Loucy (cell line): ENCODE results near the gene FZD2.

Experiments used
- H2AFZ ChIP-seq: fragments of 200-600 bp; sonication (generic); 2 replicates; pipeline ENCODE4 v1.6.0; 2016; ENCODE audit warnings: antibody characterized with exemption, mild to moderate bottlenecking, low read length, moderate library complexity
- H3F3A ChIP-seq: fragments of 200-600 bp; 2 replicates; pipeline ENCODE4 v1.6.0; 2016; ENCODE audit warnings: antibody characterized with exemption, low read depth, mild to moderate bottlenecking
- H3K27me3 ChIP-seq: fragments of 200-600 bp; sonication (generic); 2 replicates; pipeline ENCODE4 v1.6.1; 2014; ENCODE audit warnings: low read length, mild to moderate bottlenecking; ENCODE audit not compliant: insufficient read depth, poor library complexity, severe bottlenecking
- H3K36me3 ChIP-seq: fragments of 200-600 bp; sonication (generic); 2 replicates; pipeline ENCODE4 v1.6.1; 2016; ENCODE audit warnings: low read length; ENCODE audit not compliant: insufficient read depth
- H3K4me1 ChIP-seq: fragments of 200-600 bp; sonication (generic); 2 replicates; pipeline ENCODE4 v1.5.1; 2014; ENCODE audit warnings: low read length, mild to moderate bottlenecking; ENCODE audit not compliant: insufficient read depth, poor library complexity, severe bottlenecking
- H3K4me2 ChIP-seq: fragments of 200-600 bp; sonication (generic); 2 replicates; pipeline ENCODE4 v1.6.0; 2014; ENCODE audit warnings: antibody characterized with exemption, low read length, low read depth, mild to moderate bottlenecking; ENCODE audit not compliant: poor library complexity, severe bottlenecking
- H3K4me3 ChIP-seq: fragments of 200-600 bp; sonication (generic); 2 replicates; pipeline ENCODE4 v1.5.1; 2014; ENCODE audit warnings: low read length, mild to moderate bottlenecking, mixed read lengths; ENCODE audit not compliant: poor library complexity, severe bottlenecking
- H3K79me2 ChIP-seq: fragments of 200-600 bp; sonication (generic); 2 replicates; pipeline ENCODE4 v1.6.1; 2014; ENCODE audit warnings: low read length; ENCODE audit not compliant: insufficient read depth
- H3K9ac ChIP-seq: fragments of 200-600 bp; sonication (generic); 2 replicates; pipeline ENCODE4 v1.6.0; 2014; ENCODE audit warnings: mild to moderate bottlenecking, low read depth, low read length, moderate library complexity; ENCODE audit not compliant: poor library complexity, severe bottlenecking
- H3K9me2 ChIP-seq: fragments of 200-600 bp; sonication (generic); replicated peaks from 2 replicates; pipeline ENCODE4 v1.6.1; 2016; ENCODE audit warnings: low read depth, low read length, mixed read lengths
- H3K9me3 ChIP-seq: fragments of 200-600 bp; sonication (generic); 2 replicates; pipeline ENCODE4 v1.6.1; 2014; ENCODE audit warnings: mild to moderate bottlenecking, antibody characterized with exemption, low read length, low read depth; ENCODE audit not compliant: insufficient read depth
- H4K20me1 ChIP-seq: fragments of 200-600 bp; sonication (generic); 2 replicates; pipeline ENCODE4 v1.6.0; 2014; ENCODE audit warnings: antibody characterized with exemption, low read length, mild to moderate bottlenecking; ENCODE audit not compliant: insufficient read depth, poor library complexity, severe bottlenecking
- CTCF ChIP-seq: fragments of 200-600 bp; sonication (generic); conservative IDR thresholded peaks from 2 replicates; pipeline ENCODE4 v1.5.1; 2014; ENCODE audit warnings: mild to moderate bottlenecking, antibody characterized with exemption, low read length
- EZH2phosphoT487 ChIP-seq: fragments of 200-600 bp; IDR thresholded peaks from 2 replicates; pipeline ENCODE4 v1.6.1; 2018; ENCODE audit warnings: antibody characterized with exemption, mild to moderate bottlenecking, moderate library complexity, borderline replicate concordance

Gene FZD2

GRCh38 chr17:44527954-44528353, 29.3 kb upstream of the FZD2 start:
- H3K9me3 ChIP-seq: no peaks in the 10 kb centered on the region
- H3F3A ChIP-seq: no peaks in the 10 kb centered on the region
- H2AFZ ChIP-seq: no peak overlapping the region
- no peak overlapping the region for H3K4me3 ChIP-seq
- H3K9me2 ChIP-seq: no peaks in the 10 kb centered on the region
- TF ChIP-seq CTCF (no peak), EZH2phosphoT487 (no peak)
- H3K9ac ChIP-seq: no peak overlapping the region
- H3K79me2 ChIP-seq: no peaks in the 10 kb centered on the region
- H3K36me3 ChIP-seq: no peaks in the 10 kb centered on the region
- H3K4me1 ChIP-seq: peaks cover 5% of the 10 kb centered on the region
- H3K27me3 ChIP-seq: no peaks in the 10 kb centered on the region
- no peak overlapping the region for H3K4me2 ChIP-seq
- H4K20me1 ChIP-seq: no peaks in the 10 kb centered on the region

GRCh38 chr17:44529864-44530263, 27.4 kb upstream of the FZD2 start:
- no peak overlapping the region for H2AFZ ChIP-seq

GRCh38 chr17:44530896-44531418, 26.3 kb upstream of the FZD2 start:
- H4K20me1 ChIP-seq: no peaks in the 10 kb centered on the region
- H3K4me3 ChIP-seq: no peak overlapping the region
- no peaks in the 10 kb centered on the region for H3K79me2 ChIP-seq
- no peak for TF ChIP-seq EZH2phosphoT487
- no peak overlapping the region for H2AFZ ChIP-seq
- no peaks in the 10 kb centered on the region for H3K27me3 ChIP-seq
- peaks cover 2% of the 10 kb centered on the region for H3K4me1 ChIP-seq
- H3K4me2 ChIP-seq: no peak overlapping the region
- H3K9me2 ChIP-seq: no peaks in the 10 kb centered on the region
- H3K9ac ChIP-seq: no peak overlapping the region
- H3K36me3 ChIP-seq: no peaks in the 10 kb centered on the region
- no peaks in the 10 kb centered on the region for H3K9me3 ChIP-seq
- no peaks in the 10 kb centered on the region for H3F3A ChIP-seq

More at GRCh38 chr17:44529864-44530263, 27.4 kb upstream of the FZD2 start:
- Histone ChIP-seq H3K79me2 (no peaks in the 10 kb centered on the region), H3F3A (no peaks in the 10 kb centered on the region), H3K9me3 (no peaks in the 10 kb centered on the region), H3K9me2 (no peaks in the 10 kb centered on the region), H4K20me1 (no peaks in the 10 kb centered on the region), H3K4me3 (no peak overlapping the region), H3K4me2 (no peak overlapping the region), H3K27me3 (no peaks in the 10 kb centered on the region), H3K4me1 (no peaks in the 10 kb centered on the region), H3K36me3 (no peaks in the 10 kb centered on the region), H3K9ac (no peak overlapping the region)
- TF ChIP-seq CTCF: no peak
- TF ChIP-seq EZH2phosphoT487: no peak
